ENCODE results near the gene ZNF146.
A peak's percentile ranks its signal among the peaks of the same experiment; 100 is the strongest.
"Not testable (repeated sequence)": the region's sequence is repeated elsewhere in the genome, so short reads cannot be mapped to it uniquely, and the experiment has no call there.

ZNF146 gene

GRCh38 chr19:36214386-36215275 is at the start of gene ZNF146, which contains the start of gene ZNF565:
Gene ZNF146, plus strand, starts transcription at chr19:36215106. Its CDS starts 21,335 bp downstream, at chr19:36236441.
Gene ZNF565, minus strand, starts transcription at chr19:36214665. Its CDS starts 12,680 bp downstream, at chr19:36201985.
- peak; percentile 96 for DNase-seq (ENCODE audit: low spot score)

GRCh38 chr19:36169084-36169760 is 45.7 kb upstream of the ZNF146 start:
- DNase-seq (ENCODE audit: low spot score): peak; percentile 68

GRCh38 chr19:36172852-36173251 is 42.1 kb upstream of the ZNF146 start:
- DNase-seq (ENCODE audit: low spot score): no peak

- DNase-seq (ENCODE audit: low spot score): not testable (repeated sequence)
Measured at GRCh38 chr19:36173846-36174245, 41.1 kb upstream of the ZNF146 start.

- DNase-seq (ENCODE audit: low spot score): not testable (repeated sequence)
Measured at GRCh38 chr19:36179077-36179476, 35.8 kb upstream of the ZNF146 start.

GRCh38 chr19:36182612-36183244 is 32.2 kb upstream of the ZNF146 start:
- no peak for DNase-seq (ENCODE audit: low spot score)

- no peak for DNase-seq (ENCODE audit: low spot score)
Measured at GRCh38 chr19:36183245-36183628, 31.7 kb upstream of the ZNF146 start.

- DNase-seq (ENCODE audit: low spot score): not testable (repeated sequence)
Measured at GRCh38 chr19:36186722-36187121, 28.2 kb upstream of the ZNF146 start.

- DNase-seq (ENCODE audit: low spot score): no peak
Measured at GRCh38 chr19:36196249-36196648, 18.7 kb upstream of the ZNF146 start.

- no peak for DNase-seq (ENCODE audit: low spot score)
Measured at GRCh38 chr19:36198119-36198518, 16.8 kb upstream of the ZNF146 start.

GRCh38 chr19:36201684-36202083 is 13.2 kb upstream of the ZNF146 start:
- DNase-seq (ENCODE audit: low spot score): no peak

GRCh38 chr19:36203293-36203692 is 11.6 kb upstream of the ZNF146 start:
- no peak for DNase-seq (ENCODE audit: low spot score)

GRCh38 chr19:36207605-36208252 is 7.2 kb upstream of the ZNF146 start:
- no peak for DNase-seq (ENCODE audit: low spot score)

- no peak for DNase-seq (ENCODE audit: low spot score)
Measured at GRCh38 chr19:36209372-36209771, 5.5 kb upstream of the ZNF146 start.

GRCh38 chr19:36210497-36210896 is 4.4 kb upstream of the ZNF146 start:
- DNase-seq (ENCODE audit: low spot score): no peak

- DNase-seq (ENCODE audit: low spot score): no peak
Measured at GRCh38 chr19:36212895-36213294, 2.0 kb upstream of the ZNF146 start.

- DNase-seq (ENCODE audit: low spot score): no peak
Measured at GRCh38 chr19:36215276-36216123, 594 bp downstream of the ZNF146 start.

- DNase-seq (ENCODE audit: low spot score): no peak
Measured at GRCh38 chr19:36221474-36221873, 6.6 kb downstream of the ZNF146 start.

- DNase-seq (ENCODE audit: low spot score): no peak
Measured at GRCh38 chr19:36222503-36222902, 7.6 kb downstream of the ZNF146 start.

GRCh38 chr19:36225219-36225892 is 10.4 kb downstream of the ZNF146 start:
- no peak for DNase-seq (ENCODE audit: low spot score)

- DNase-seq (ENCODE audit: low spot score): not testable (repeated sequence)
Measured at GRCh38 chr19:36233626-36234025, 18.7 kb downstream of the ZNF146 start.

Data from D341Med (cell line).